H1 (cell line): ENCODE data around the gene PARD3. TPM values are rescaled to one million over a fixed set of nuclear protein-coding genes. Genes with fewer than 3 reads are reported as not detected.

Source experiments
- CHD7 ChIP-seq: fragments of 300-600 bp; sonication (generic); IDR thresholded peaks from 2 replicates; pipeline ENCODE4 v1.7.1; 2012; ENCODE audit warnings: low read length, moderate library complexity, mild to moderate bottlenecking, inconsistent platforms; ENCODE audit not compliant: insufficient replicate concordance
- EP300 ChIP-seq, 2 experiments: IDR thresholded peaks; 1 replicate in 1 of 2; 2 replicates in 1 of 2; pipeline ENCODE4 v1.6.1; 2011 to 2012; ENCODE audit warnings: low read depth in 2 of 2, low read length in 2 of 2, mild to moderate bottlenecking in 2 of 2, borderline replicate concordance in 1 of 2, inconsistent platforms in 1 of 2, moderate library complexity in 1 of 2
- polyA plus RNA-seq, 7 experiments: library from polyadenylated mRNA; depleted of rRNA in 3 of 7; stranded (reverse) in 5 of 7; unstranded in 2 of 7; fragments of >200 nt in 5 of 7; fragments of 200-250 nt in 2 of 7; gene quantifications; 1 replicate in 5 of 7; 2 replicates in 1 of 7; 4 replicates in 1 of 7; pipeline versions ENCODE4 v1.2.1 to v1.2.3, GENCODE V29; 2011 to 2013; ENCODE audit warnings: missing spikeins in 2 of 7, mixed read lengths in 2 of 7
- total RNA-seq: library from RNA; stranded (reverse); fragmentation: NEBNext Ultra II Directional; extraction: Animal tissue kit (Norgen Biotek cat#: 25700); gene quantifications from 2 replicates; pipeline ENCODE4 v1.2.1, GENCODE V29; 2021

Gene PARD3
- total and polyA plus RNA-seq, 2 of the 8 experiments (the other 6 are each of a cell fraction or from before 2014, with no cell fraction given), result 19.7 to 49.1 TPM

- TF ChIP-seq CHD7, result no peak
- TF ChIP-seq EP300 (IDR thresholded peaks at IDR 0.05; ENCODE audit: borderline replicate concordance in 1 of 2, low read depth in 2 of 2, low read length in 2 of 2), result no peak
- TF ChIP-seq, all 59 proteins: peak for 0
Measured at GRCh38 chr10:34698248-34698831, 116.8 kb downstream of the PARD3 start (continued).
